Dermis microvascular lymphatic vessel endothelial cell (primary cell): ENCODE results near the gene ANKS1B. TPM values are rescaled to one million over a fixed set of nuclear protein-coding genes. Genes with fewer than 3 reads are reported as not detected.

Source experiments
- DNase-seq, 2 donors: peaks; one replicate each; pipeline versions ENCODE4 v3.0.0 to v3.0.0-alpha.2; 2010; ENCODE audit warnings: low read depth in 2 of 2
- total RNA-seq: library from RNA; depleted of rRNA; stranded (reverse); fragments of >200 nt; gene quantifications from 2 replicates; pipeline ENCODE4 v1.2.1, GENCODE V29; 2014

The ANKS1B gene
- total RNA-seq, 1 donor from 2014 or later, result 0.13 TPM

DNA sequence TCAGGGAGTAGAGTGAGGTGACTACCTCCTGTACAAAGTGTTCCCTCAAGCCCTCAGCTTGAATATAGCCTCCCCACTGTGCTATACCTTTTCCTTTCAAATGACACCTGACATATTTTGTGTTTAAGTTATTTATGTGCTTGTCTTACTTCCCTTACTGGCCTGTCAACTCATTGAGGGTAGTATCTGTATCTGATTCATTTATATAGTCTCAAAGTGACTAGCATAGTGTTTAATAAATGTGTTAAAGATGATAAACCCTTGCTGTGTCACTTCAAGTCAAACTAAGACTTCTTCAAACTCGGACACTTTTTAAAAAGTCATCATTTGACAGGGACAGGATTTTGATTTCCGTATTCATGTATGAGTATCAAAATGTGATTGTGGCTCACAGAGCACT lies 1287.5 kb downstream of the ANKS1B start:
- no peak for DNase-seq

DNA sequence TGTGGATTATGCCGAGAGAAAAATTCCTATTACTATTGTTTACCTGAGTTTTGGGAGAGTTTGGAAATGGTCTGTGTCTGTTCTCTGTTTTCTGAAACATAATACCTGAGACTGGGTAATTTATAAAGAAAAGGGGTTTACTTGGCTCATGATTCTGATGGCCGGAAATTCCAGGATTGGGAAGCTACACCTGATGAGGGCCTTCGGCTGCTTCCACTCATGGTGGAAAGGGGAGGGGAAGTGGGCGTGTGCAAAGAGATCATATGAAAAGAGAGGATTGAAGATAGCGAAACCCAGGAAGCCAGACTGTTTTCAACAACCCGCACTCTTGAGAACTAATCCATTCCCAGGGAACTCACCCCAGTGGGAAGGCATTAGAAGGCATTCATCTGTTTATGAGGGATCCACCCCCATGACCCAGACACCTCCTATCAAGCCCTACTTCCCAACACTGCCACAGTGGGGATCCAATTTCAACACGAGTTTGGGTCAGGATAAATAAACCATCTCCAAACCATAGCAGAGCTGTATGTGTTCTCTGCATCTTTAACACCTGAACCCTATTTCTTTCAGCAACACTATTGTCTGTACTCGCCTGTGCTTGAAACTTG lies 1288.6 kb downstream of the ANKS1B start:
- DNase-seq, result no peak

DNA sequence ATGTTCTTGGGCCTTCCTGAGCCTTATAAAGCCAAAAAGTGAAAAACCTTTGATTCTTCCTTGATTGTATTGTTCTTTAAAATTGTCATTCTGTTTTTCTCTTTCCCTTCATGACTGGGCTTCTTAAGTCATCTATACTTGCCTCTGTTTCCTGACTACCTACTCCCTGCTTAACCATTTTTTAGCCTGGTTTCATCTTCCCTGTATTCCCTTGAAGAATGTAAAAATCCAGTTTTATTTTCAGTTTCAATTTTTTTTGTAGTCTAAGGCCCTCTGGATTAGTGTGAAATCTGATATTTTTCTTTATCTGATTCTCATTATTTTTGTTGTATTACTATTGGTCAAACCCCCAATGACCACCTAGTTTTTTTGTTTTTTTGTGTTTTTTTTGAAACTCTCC lies 1293.4 kb downstream of the ANKS1B start:
- no peak for DNase-seq

GRCh38 chr12:98686603-98687002 lies 1298.1 kb downstream of the ANKS1B start:
- DNase-seq, result no peak

Other genes with a start within 250 kb of the ANKS1B start
- 9.6 and 11.2 TPM in 2 replicates for gene BLTP3B, start 157.9 kb upstream of the ANKS1B start, total RNA-seq
- gene ACTR6, start 215.9 kb upstream of the ANKS1B start, total RNA-seq, result 9.5 and 9.8 TPM in 2 replicates